K562 (cell line): ENCODE results near the gene CACNB2.

Source experiments
- CAMTA2 ChIP-seq: fragments of 250-450 bp; sonication (Bioruptor Pico); conservative IDR thresholded peaks from 2 replicates; pipeline ENCODE4 v1.5.1; 2022
- CHD1 ChIP-seq: fragments of 200-600 bp; sonication (generic); IDR thresholded peaks from one replicate; pipeline ENCODE4 v1.6.1; 2012; ENCODE audit warnings: mild to moderate bottlenecking, moderate library complexity, low read length, inconsistent platforms
- ESRRA ChIP-seq: fragments of 450-650 bp; IDR thresholded peaks from 2 replicates; pipeline ENCODE4 v1.6.1; 2014; ENCODE audit warnings: low read depth, mild to moderate bottlenecking, moderate library complexity, borderline replicate concordance
- ETV5 ChIP-seq: sonication (generic); formaldehyde crosslinking; IDR thresholded peaks from 2 replicates; pipeline ENCODE4 v1.4.0; 2020; ENCODE audit warnings: low read depth, mild to moderate bottlenecking, missing genetic modification reagents
- GABPA ChIP-seq: fragments of 200-800 bp; sonication (Bioruptor generic); conservative IDR thresholded peaks from 2 replicates; pipeline ENCODE4 v1.6.1; 2016; ENCODE audit warnings: low read depth, missing genetic modification characterization, missing compliant biosample characterization
- KDM1A ChIP-seq, 2 experiments: fragments of 450-650 bp; IDR thresholded peaks; 2 replicates each; pipeline ENCODE4 v1.6.1; 2016; ENCODE audit warnings: mild to moderate bottlenecking in 2 of 2
- NFE2 ChIP-seq: IDR thresholded peaks from 2 replicates; pipeline ENCODE4 v1.6.1; 2014; ENCODE audit warnings: antibody characterized with exemption, low read depth
- POLR2AphosphoS5 ChIP-seq: IDR thresholded peaks from 2 replicates; pipeline ENCODE4 v1.6.1; 2011; ENCODE audit warnings: mild to moderate bottlenecking, low read depth, low read length, moderate library complexity; ENCODE audit not compliant: control insufficient read depth, insufficient read depth
- SMC3 ChIP-seq: conservative IDR thresholded peaks from 2 replicates; pipeline ENCODE4 v1.6.1; 2011; ENCODE audit warnings: low read depth, low read length, improper control_type of control experiment; ENCODE audit not compliant: insufficient read depth
- SREBF2 ChIP-seq: sonication (generic); formaldehyde crosslinking; IDR thresholded peaks from 2 replicates; pipeline ENCODE4 v1.4.0; 2020; ENCODE audit warnings: mild to moderate bottlenecking, missing genetic modification reagents
- TF ChIP-seq, protein P1 (sequence below), 3 experiments: IDR thresholded peaks in 2 of 3; conservative IDR thresholded peaks in 1 of 3; 2 replicates each; pipeline ENCODE4 v1.5.1; 2011 to 2012; ENCODE audit warnings: low read length in 3 of 3, mild to moderate bottlenecking in 3 of 3, control low read depth in 2 of 3, improper control_type of control experiment in 1 of 3, inconsistent platforms in 1 of 3, low read depth in 1 of 3, mixed read lengths in 1 of 3, moderate library complexity in 1 of 3; ENCODE audit not compliant: insufficient read depth in 2 of 3
- TF ChIP-seq, protein P2 (sequence below): fragments of 450-650 bp; IDR thresholded peaks from 2 replicates; pipeline ENCODE4 v1.7.1; 2018; ENCODE audit warnings: mild to moderate bottlenecking, low read depth; ENCODE audit not compliant: partially characterized antibody
- TF ChIP-seq, protein P3 (sequence below): IDR thresholded peaks from 3 replicates; pipeline ENCODE4 v1.6.1; 2011; ENCODE audit warnings: borderline replicate concordance, mild to moderate bottlenecking; ENCODE audit not compliant: insufficient read length, insufficient read depth
- TF ChIP-seq, protein P4 (sequence below), 2 experiments: fragments of 450-650 bp in 1 of 2; sonication (generic) in 1 of 2; formaldehyde crosslinking; conservative IDR thresholded peaks; 2 replicates each; pipeline versions ENCODE4 v1.4.0 to v1.8.1; 2020 to 2022; ENCODE audit warnings: mild to moderate bottlenecking in 1 of 2, missing genetic modification reagents in 1 of 2

DNA sequence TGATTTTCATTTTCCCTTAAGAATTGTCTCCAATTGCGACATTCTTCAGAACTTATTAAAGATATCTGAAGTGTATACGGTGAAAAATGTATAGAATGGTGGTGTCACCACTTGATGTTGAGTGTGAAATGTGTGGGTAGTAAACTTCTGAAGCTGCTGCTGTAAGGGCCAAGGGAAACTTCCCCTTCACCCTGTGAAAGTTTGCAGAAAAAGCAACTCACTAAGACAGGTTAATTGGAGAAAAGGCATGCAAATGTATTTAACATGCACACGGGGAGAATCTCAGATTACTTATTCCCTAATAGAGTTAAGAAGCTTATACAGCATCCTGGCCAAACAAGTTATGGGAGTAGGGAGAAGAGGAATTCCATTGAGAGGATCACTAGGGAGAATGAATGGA is 338.1 kb downstream of the CACNB2 start:
- TF ChIP-seq, protein P1, sequence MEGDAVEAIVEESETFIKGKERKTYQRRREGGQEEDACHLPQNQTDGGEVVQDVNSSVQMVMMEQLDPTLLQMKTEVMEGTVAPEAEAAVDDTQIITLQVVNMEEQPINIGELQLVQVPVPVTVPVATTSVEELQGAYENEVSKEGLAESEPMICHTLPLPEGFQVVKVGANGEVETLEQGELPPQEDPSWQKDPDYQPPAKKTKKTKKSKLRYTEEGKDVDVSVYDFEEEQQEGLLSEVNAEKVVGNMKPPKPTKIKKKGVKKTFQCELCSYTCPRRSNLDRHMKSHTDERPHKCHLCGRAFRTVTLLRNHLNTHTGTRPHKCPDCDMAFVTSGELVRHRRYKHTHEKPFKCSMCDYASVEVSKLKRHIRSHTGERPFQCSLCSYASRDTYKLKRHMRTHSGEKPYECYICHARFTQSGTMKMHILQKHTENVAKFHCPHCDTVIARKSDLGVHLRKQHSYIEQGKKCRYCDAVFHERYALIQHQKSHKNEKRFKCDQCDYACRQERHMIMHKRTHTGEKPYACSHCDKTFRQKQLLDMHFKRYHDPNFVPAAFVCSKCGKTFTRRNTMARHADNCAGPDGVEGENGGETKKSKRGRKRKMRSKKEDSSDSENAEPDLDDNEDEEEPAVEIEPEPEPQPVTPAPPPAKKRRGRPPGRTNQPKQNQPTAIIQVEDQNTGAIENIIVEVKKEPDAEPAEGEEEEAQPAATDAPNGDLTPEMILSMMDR (IDR thresholded peaks at IDR 0.05 in 2 of 3, conservative IDR thresholded peaks at IDR 0.05 in 1 of 3; ENCODE audit: insufficient read depth in 2 of 3, low read depth in 1 of 3, low read length in 3 of 3): no peak
- TF ChIP-seq, protein P2, sequence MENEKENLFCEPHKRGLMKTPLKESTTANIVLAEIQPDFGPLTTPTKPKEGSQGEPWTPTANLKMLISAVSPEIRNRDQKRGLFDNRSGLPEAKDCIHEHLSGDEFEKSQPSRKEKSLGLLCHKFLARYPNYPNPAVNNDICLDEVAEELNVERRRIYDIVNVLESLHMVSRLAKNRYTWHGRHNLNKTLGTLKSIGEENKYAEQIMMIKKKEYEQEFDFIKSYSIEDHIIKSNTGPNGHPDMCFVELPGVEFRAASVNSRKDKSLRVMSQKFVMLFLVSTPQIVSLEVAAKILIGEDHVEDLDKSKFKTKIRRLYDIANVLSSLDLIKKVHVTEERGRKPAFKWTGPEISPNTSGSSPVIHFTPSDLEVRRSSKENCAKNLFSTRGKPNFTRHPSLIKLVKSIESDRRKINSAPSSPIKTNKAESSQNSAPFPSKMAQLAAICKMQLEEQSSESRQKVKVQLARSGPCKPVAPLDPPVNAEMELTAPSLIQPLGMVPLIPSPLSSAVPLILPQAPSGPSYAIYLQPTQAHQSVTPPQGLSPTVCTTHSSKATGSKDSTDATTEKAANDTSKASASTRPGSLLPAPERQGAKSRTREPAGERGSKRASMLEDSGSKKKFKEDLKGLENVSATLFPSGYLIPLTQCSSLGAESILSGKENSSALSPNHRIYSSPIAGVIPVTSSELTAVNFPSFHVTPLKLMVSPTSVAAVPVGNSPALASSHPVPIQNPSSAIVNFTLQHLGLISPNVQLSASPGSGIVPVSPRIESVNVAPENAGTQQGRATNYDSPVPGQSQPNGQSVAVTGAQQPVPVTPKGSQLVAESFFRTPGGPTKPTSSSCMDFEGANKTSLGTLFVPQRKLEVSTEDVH: no peak
- no peak for TF ChIP-seq POLR2AphosphoS5
- TF ChIP-seq NFE2: no peak
- TF ChIP-seq SREBF2 (CRISPR knock-in tag): no peak
- no peak for TF ChIP-seq KDM1A (IDR thresholded peaks at IDR 0.05)
- TF ChIP-seq CHD1: no peak
- TF ChIP-seq, protein P3, sequence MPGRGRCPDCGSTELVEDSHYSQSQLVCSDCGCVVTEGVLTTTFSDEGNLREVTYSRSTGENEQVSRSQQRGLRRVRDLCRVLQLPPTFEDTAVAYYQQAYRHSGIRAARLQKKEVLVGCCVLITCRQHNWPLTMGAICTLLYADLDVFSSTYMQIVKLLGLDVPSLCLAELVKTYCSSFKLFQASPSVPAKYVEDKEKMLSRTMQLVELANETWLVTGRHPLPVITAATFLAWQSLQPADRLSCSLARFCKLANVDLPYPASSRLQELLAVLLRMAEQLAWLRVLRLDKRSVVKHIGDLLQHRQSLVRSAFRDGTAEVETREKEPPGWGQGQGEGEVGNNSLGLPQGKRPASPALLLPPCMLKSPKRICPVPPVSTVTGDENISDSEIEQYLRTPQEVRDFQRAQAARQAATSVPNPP: no peak
- no peak for TF ChIP-seq SMC3
- no peak for TF ChIP-seq CAMTA2
- TF ChIP-seq GABPA (tag): no peak
- TF ChIP-seq, protein P4, sequence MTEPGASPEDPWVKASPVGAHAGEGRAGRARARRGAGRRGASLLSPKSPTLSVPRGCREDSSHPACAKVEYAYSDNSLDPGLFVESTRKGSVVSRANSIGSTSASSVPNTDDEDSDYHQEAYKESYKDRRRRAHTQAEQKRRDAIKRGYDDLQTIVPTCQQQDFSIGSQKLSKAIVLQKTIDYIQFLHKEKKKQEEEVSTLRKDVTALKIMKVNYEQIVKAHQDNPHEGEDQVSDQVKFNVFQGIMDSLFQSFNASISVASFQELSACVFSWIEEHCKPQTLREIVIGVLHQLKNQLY (CRISPR knock-in tag; conservative IDR thresholded peaks at IDR 0.05): no peak
- no peak for TF ChIP-seq ETV5 (CRISPR knock-in tag)
- no peak for TF ChIP-seq ESRRA
